GM21447 (cell line): ENCODE measurements around the gene DNAH11.
"Not testable (repeated sequence)": the region's sequence is repeated elsewhere in the genome, so short reads cannot be mapped to it uniquely, and the experiment has no call there.

Source experiments
- ATAC-seq: cut with Tn5 transposase; IDR thresholded peaks from one replicate; pipeline ENCODE4 v1.9.1; 2021; ENCODE audit not compliant: unreplicated experiment

DNAH11 gene

GRCh38 chr7:21542891-21543527 lies at the start of gene DNAH11:
DNAH11 (plus strand) TSS chr7:21543039; CDS start chr7:21543246, 207 bp downstream.
- ATAC-seq = no peak

DNA sequence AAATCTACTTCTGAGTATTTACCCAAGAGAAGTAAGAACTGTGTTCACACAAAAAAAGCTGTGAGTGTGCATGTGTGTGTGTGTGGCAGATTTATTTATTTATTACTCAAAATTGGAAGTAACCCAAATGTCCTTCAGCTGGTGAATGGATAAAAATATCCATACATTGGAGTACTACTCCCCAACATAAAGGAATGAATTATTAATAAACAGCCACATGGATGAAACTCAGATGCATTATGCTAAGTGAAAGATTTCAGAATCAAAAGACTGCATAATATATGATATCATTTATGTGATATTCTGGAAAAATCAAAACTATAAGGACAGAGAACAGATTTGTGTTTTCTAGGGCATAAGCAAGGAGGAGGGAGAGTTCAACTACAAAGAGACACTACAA lies 47.1 kb upstream of the DNAH11 start:
- ATAC-seq = no peak

DNA sequence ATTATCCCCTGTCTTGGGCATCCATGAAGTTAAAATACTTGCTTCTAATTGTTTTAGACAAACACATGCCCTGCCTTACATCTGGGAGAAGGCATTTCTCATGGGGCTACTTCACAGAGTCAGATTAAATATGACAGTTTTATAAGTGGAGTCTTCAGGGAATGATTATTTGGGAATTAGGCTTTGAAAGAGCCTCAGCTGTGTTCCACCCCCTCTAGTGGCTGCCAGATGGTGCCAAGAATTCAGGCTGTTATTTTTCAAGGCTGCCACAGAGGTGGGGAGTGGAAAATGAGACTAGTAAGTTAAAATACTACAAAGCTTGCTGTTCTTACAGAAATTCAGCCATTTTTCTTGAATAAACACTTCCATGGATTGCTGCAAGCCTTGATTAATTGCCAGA lies 45.8 kb upstream of the DNAH11 start:
- ATAC-seq = no peak

GRCh38 chr7:21500117-21500832 lies 42.6 kb upstream of the DNAH11 start:
- ATAC-seq = no peak

- ATAC-seq = no peak
These were observed 38.8 kb upstream of the DNAH11 start for GRCh38 chr7:21504021-21504420.

DNA sequence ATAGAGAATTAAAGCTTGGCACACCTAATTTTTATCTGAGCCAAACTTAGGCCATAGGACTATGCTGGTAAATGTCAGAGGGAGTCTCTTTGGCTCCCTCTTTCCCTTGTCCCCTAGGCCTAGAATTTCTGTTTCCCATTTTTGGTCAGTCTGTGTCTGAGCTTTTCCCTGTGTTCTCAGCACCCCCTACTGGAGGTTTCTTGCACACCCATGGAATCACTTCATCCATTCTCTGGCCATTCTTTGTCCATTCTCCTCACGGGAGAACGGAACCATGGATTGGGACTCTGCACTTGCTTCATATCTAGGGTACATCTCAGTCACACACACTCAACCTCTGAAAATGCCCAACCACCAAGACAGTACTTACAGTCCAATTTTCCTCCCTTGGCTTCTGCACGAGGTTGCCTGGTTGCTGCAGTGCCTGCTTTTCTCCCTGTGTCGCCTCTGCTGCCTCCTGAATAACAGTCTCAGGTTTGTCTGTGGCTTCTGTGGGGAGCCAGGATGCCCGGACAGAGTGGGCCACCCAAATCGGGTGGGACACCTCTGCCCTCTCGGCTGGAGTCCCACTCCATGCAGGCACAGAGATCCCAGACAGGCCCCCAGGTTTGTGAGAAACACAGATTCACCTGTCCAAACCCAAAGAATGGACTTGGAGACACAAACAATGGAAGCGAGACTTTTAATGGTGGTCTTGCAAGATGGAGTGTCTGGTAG lies 35.1 kb upstream of the DNAH11 start:
- no peak for ATAC-seq

GRCh38 chr7:21508538-21508937 lies 34.3 kb upstream of the DNAH11 start:
- no peak for ATAC-seq

DNA sequence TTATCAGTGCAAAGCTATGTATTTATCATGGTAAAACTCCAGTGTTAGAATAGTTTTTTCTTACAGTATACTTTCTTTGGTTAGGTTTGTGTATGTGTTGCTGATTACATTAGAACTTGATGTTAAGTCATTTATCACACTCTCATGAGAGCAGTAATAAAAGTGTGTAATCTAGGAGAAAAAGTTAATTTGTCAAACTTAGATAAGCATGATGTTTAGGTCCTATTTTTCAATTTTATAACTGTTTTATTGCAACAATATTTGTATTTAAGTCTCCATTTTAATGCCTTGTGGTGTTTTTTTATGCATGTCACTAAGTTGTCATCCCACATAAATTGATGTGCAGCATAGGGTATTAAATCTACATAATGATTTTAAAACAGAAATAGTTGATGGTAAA lies 28.8 kb upstream of the DNAH11 start:
- ATAC-seq = no peak

DNA sequence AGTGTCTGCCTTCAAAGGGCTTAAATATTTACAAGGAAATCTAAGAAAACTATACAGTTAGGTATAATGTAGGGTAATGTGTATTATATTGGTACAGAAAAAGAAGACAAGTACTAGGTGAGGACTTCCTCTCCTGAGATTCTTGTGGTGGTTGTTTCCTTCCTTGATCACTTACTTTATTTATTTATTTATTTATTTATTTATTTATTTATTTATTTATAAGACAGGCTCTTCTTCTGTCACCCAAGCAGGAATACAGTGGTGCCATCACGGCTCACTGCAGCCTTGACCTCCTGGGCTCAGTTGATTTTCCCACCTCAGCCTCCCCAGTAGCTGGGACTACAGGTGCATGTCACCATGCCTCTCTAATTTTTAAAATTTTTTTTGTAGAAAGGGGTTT lies 18.2 kb upstream of the DNAH11 start:
- no peak for ATAC-seq

- no peak for ATAC-seq
These were observed 16.8 kb upstream of the DNAH11 start for GRCh38 chr7:21526007-21526406.

DNA sequence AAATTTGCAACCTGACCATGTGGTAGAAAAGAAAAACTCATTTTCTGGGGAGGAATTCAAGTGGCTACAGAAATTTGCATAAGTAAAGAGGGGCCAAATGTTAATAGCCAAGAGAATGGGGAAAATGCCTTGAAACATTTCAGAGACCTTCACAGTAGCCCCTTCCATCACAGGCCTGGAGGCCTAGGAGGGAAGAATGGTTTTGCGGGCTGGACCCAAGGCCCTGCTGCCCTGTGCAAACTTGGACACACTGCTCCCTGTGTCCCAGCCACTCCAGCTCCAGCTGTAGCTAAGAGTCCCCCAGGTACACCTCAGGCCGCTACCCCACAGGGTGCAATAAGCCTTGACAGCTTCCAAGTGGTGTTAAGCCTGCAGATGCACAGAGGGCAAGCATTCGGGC lies 16.4 kb upstream of the DNAH11 start:
- no peak for ATAC-seq

DNA sequence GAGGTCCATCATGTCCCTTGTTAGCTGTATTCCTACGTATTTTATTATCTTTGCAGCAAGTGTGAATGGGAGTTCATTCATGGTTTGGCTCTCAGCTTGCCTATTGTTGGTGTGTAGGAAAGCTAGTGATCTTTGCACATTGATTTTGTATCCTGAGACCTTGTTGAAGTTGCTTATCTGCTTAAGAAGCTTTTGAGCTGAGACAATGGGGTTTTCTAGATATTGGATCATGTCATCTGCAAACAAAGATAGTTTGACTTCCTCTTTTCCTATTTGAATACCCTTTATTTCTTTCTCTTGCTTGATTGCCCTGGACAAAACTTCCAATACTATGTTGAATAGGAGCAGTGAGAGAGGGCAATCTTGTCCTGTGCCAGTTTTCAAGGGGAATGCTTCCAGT lies 10.4 kb upstream of the DNAH11 start:
- ATAC-seq = not testable (repeated sequence)

DNA sequence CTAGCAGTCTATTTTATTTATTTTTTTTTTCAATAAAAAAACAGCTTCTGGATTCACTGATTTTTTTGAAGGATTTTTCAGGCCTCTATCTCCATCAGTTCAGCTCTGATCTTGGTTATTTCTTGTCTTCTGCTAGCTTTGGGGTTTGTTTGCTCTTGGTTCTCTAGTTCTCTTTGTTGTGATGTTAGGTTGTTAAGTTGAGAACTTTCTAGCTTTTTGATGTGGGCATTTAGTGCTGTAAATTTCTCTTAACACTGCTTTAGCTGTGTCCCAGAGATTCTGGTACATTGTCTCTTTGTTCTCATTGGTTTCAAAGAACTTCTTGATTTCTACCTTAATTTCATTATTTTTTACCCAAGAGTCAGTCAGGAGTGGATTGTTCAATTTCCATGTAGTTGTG lies 9.2 kb upstream of the DNAH11 start:
- ATAC-seq = not testable (repeated sequence)

- ATAC-seq = not testable (repeated sequence)
These were observed 6.3 kb upstream of the DNAH11 start for GRCh38 chr7:21536445-21537118.

DNA sequence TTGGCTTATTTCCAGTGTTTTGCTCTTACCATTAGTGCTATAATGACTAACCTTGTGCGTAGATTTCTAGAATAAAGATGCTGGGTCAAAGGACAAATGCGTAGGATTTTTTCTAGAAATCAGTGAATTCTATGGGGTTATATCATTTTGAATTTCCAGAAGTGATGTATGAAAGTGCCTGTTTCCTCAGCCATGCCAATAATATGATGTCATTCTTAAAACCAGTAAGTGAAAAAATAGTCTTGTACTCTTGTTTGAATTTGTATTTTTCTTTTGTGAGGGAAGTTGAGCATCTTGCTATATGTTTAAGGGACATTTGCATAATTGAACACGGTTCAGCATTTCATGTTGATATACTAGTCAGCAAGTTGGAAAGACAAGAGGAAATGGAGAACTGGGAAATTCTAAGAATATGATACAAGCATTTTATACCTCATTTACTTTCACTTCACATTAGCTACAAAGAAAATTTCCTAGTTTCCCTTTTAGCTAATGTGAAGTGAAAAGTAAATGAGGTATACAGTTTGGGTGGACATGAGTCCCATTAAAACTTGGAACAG lies 3.8 kb upstream of the DNAH11 start:
- ATAC-seq = no peak

- ATAC-seq = no peak
These were observed 876 bp downstream of the DNAH11 start for GRCh38 chr7:21543528-21544302.

- ATAC-seq = no peak
These were observed 1.4 kb downstream of the DNAH11 start for GRCh38 chr7:21544303-21544656.

DNA sequence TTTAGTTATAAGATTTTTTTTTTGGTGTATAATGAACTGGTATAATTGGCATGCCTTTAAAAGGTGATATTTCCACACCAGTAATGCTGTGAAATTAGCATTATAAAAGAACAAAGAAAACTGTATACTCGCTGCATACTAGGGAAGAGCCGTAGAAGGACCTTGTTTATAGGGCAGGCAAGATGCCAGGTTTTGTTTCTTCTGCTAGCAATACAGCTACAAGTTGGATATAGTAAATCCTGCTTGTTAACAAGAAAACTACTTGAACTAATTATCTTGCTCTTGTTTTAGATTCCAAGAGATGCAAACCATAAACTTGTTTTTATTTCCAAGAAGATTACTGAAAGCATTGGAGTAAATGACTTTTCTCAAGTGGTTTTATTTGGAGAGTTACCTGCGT lies 1.9 kb downstream of the DNAH11 start:
- no peak for ATAC-seq

DNA sequence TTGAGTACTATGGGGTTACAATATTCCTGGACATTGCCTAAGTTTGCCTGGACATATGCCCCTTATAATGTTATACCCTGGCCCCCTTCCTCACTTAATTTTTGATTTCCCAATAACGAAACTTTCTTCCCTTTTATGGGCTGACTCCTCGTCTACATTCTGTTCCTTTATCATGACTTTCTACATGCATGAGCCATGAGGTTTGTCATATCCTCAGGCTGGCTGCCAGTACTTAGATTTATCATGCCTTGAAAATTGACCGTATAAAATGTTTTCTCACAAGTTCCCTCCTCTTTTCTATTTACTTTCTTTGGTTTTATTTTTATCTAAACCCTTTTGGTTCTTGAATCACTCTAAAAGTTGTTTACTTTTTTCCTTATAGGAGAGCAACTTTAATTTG lies 4.7 kb downstream of the DNAH11 start:
- no peak for ATAC-seq

- ATAC-seq = no peak
These were observed 5.7 kb downstream of the DNAH11 start for GRCh38 chr7:21548491-21548890.

DNA sequence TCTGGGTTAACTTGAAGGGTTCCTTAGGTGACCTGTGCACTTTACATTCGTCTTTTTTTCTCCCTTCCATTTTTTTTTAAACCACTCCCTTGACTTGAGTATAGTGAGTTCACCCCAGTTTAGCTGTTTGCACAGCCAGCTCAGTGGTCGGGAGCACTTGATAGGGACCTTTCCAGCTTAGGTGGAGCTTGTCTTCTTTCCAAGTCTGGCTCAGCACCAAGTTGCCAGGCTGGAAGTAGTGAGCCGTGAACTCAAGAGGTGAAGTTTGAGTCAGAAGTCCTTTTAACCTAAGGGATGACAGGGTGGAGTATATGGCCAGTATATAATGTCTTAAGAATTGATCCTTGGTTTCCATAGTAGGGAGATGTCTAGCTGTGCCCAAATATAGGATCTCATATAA lies 7.2 kb downstream of the DNAH11 start:
- no peak for ATAC-seq
